HG02571 (cell line): Measurements from ENCODE around the gene TPM1.

Experiments used
- ATAC-seq: cut with Tn5 transposase; IDR thresholded peaks from one replicate; pipeline ENCODE4 v1.9.1; 2021; ENCODE audit warnings: mild to moderate bottlenecking, moderate library complexity; ENCODE audit not compliant: unreplicated experiment

Gene TPM1

GRCh38 chr15:63072023-63072650 is 29.6 kb downstream of the TPM1 start:
- ATAC-seq = no peak

DNA sequence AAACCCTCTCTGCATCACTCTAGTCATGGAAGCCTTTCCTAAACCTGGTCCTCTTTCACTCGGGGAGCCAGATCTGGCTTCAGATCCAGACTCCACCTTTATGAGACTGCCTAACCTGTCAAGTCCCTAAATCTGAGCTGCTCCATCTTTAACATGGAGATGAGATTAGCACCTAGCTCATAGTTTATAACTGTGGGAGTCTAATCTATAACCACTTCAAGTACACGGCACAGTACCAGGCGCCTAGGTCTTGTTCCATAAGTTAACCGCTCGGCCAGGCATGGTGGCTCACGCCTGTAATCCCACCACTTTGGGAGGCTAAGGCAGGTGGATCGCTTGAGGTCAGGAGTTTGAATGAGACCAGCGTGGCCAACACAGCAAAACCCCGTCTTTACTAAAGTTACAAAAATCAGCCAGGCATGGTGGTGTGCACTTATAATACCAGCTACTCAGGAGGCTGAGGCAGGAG is 30.3 kb downstream of the TPM1 start:
- no peak for ATAC-seq

DNA sequence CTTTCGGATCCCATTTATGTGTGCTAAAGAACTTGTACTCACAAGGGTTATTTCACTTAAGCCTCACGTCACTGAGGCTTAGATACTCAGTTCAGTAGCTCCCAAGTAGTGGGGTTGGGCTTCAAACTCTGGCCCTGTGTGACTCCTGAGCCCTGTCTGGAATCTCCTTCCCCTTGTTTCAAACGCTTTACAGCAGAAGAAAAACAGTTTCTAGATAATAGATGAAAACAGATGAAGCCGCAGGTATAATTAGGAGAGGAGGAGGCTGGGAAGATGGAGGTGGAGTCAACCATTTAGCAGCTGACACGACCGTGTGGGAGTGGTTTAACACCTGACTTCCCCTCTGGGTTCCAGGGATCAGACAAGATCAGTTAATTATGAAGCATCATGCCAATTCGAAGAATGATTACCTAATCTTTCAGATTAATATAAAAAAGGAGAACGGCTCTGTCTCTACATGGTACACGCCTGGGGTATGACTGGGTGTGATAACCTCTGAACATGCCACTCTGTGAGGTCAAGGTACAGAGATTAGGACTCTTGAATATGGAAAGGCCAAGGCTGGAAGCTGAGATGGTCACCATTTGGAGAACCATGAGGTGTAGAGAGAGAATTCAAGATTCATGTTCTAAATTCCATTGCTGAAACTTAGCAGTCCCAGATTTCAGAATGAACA is 31.1 kb downstream of the TPM1 start:
- ATAC-seq = no peak

DNA sequence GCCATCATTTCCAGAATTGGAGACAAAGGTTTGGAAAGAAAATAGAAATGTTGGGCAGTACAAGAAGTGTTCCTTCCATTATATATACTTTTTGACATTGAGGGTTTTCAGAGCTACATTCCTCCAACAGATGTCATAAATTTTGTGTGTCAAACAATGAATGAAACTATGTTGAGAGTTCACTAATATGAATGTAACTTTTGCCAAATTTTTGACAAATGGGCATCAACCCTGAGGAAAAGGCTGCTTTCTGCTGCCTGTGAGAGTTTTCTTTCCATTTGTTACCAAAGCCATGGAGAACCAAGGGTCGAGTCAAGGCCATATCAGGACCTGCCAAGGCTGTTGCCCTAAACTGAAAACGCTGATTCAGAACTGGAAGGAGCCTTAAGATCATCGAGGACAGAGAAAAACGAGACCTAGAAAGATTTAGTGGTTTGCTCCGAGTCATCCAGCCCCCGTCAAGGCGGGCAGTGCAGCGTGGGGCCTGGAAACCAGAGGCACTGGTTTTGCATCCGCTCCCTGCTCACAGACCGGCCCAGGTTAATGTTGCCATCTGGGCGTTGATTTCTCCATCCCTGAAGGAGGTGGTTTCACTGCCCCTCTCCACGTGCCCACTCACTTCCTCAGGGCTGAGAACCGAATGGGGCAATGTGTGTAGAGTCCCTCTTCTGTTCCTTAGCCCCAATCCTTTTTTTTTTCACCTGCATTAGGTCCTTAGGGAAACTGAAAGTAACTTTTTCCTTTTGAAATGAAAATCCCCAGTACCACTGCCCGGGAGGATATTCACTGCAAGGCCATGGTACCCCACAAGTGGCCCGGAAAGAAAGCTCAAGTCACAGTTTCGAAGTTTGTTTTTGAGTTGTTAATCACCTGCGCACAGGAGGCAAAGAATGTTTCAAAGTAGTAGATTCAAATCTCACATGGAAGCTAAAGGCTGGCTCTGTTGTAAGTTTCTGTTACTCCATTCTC is 32.8 kb downstream of the TPM1 start:
- no peak for ATAC-seq

- ATAC-seq = no peak
Measured at GRCh38 chr15:63075984-63076713, 33.6 kb downstream of the TPM1 start.

DNA sequence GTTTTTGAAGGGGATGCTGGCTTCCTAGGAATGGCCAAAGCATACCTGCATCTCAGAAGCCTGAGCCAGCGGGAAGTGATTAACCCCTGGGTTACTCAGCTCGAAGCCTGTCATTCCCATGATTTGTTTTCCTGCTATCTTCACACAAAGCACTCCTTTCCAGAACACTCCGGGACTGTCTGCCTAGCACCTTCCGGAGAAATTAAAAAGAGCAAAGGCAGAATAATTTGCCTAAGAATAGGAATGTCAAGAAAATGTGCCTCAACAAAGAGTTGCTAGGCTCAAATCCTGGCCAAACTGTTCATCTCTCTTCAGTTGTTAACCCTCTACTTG is 34.1 kb downstream of the TPM1 start:
- no peak for ATAC-seq

- no peak for ATAC-seq
Measured at GRCh38 chr15:63077952-63078351, 35.4 kb downstream of the TPM1 start.

GRCh38 chr15:63079947-63080626 is 37.5 kb downstream of the TPM1 start:
- ATAC-seq = no peak

DNA sequence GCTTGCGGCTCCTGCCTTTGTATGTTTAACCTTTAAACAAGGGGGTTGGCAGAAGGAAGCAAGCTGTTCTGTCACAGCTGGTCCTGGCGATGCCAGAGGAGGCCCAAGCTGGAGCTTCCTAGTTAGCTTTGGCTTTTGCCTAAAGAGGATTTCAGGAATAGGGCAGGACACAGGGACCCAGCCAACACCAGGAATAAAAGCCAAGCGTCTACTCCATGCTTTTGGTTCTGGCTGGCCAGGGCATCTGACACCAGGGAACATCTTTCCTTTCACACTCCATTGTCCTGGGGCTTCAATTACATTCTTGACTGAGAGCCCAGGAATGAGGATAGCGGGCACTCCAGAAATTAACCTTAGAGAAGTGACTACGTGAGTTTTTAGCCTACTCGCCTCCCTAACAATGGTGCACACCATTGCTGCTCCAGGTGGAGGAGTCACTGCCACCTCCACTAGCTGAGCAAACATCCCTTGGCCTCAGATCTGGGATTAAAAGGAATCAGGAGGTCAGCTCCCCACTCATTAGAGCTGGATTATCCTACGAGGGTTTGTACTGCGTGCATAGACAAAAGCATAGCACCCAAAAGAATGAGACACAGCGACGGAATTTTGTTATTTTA is 38.2 kb downstream of the TPM1 start:
- ATAC-seq = no peak

DNA sequence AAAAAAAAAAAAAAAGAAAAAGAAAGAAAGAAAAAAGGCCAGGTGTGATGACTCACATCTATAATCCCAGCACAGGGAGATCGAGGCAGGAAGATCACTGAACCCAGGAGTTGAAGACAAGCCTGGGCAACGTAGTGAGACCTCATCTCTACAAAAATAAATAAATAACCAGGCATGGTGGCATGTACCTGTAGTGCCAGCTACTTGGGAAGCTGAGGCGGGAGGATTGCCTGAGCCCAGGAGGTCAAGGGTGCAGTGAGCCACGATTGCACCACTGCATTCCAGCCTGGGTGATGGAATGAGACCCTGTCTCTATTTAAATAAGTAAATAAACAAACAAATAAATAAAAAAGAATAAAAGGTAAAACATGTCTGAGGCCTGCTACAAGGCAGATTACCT is 39.8 kb downstream of the TPM1 start:
- no peak for ATAC-seq

GRCh38 chr15:63083044-63083443 is 40.5 kb downstream of the TPM1 start:
- ATAC-seq = no peak

DNA sequence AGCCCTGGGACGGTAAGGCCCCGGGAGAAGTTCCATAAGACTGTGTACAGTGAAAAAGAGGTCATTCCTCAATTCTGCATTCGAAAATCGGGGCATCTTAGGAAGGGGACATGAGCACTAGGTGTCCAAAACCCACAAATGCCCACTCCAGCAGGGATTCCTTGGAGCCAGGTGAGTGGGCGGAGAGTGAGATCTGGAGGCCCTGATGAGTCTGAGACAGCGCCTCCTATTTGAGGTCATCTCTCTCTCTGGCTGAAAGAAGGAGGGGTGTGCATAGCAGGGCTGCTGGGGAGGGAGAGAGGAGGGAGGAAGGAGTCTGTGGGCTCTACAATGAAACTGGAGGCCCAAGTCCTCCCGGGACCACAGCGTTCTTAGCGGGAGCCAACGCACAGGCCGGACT is 41.0 kb downstream of the TPM1 start:
- no peak for ATAC-seq

DNA sequence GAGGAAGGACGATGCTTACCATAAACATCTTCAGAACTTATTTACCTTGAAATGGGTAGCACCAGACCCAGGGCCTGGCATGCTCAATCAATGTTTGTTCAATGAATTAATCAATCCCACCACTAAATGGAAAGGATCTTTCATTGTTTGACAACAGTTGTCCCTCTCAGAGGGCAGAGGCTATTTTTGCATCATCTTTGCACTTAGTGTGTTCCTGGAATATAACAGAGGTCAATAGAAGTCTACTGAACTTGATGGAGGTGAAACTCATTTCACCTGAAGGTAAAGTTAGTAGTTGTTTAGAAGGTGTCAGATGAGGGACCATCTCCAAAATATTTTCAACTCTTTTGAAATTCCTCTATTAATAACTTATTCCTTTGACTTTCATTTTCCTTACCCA is 42.3 kb downstream of the TPM1 start:
- ATAC-seq = no peak

DNA sequence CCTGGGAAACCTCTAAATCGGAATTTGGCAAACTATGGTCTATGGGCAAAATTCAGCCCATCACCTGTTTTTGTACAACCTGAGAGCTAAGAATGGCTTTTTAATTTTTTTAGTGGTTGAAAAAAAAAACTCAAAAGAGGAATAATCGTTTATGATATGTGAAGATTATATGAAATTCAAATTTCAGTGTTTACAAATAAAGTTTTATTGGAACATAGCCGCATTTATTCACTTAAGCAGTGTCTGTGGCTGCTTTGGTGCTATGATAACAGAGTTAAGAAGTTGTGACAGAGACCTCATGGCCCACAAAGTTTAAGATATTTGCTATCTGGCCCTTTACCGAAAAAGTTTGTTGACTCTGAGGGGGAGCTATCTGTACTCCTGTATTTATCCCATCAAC is 42.7 kb downstream of the TPM1 start:
- no peak for ATAC-seq

- ATAC-seq = no peak
Measured at GRCh38 chr15:63086271-63086670, 43.7 kb downstream of the TPM1 start.

- no peak for ATAC-seq
Measured at GRCh38 chr15:63086947-63087346, 44.4 kb downstream of the TPM1 start.

GRCh38 chr15:63088533-63089245 is 46.1 kb downstream of the TPM1 start:
- ATAC-seq = no peak

GRCh38 chr15:63089260-63090043 is 46.9 kb downstream of the TPM1 start:
- no peak for ATAC-seq

DNA sequence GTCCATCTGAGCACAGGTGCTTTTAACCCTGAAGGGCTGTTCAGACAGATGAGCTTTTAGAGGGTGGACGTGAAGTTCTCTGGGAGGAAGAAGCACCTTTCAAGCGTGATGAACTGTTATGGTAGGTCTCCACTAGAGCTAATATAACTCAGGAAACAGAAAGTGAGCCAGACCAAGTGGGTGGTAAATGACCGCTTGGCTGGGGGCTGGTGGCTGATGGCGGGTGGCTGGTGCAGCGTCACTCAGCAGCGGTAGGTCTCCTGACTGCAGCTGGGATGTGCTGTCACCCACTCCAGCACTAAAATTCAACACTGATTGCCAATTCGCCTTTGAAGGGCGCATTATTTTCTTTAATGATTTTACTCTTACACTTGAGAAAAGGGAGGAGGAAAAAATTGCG is 47.9 kb downstream of the TPM1 start:
- ATAC-seq = no peak
